LNCaP clone FGC (cell line): ENCODE data around the gene ALG8.
"Not testable (repeated sequence)": the region's sequence is repeated elsewhere in the genome, so short reads cannot be mapped to it uniquely, and the experiment has no call there.

ENCODE experiments used
- DNase-seq: peaks from one replicate; pipeline ENCODE4 v3.0.0-alpha.2; 2011; ENCODE audit warnings: low read depth
- H3K4me3 ChIP-seq: 2 replicates; pipeline ENCODE4 v1.5.1; 2011; ENCODE audit warnings: mild to moderate bottlenecking, low read depth, low read length, control low read depth
- CTCF ChIP-seq: IDR thresholded peaks from 2 replicates; pipeline ENCODE4 v1.5.1; 2012; ENCODE audit warnings: mild to moderate bottlenecking; ENCODE audit not compliant: control insufficient read depth, insufficient read depth; ENCODE audit errors: extremely low read depth

ALG8 gene

GRCh38 chr11:78085972-78086371 is 53.5 kb downstream of the ALG8 start:
- no peak overlapping the region for H3K4me3 ChIP-seq
- no peak for DNase-seq
- no peak for TF ChIP-seq CTCF

- H3K4me3 ChIP-seq, DNase-seq: not testable (repeated sequence)
Measured at GRCh38 chr11:78084506-78084905, 54.9 kb downstream of the ALG8 start.

- TF ChIP-seq CTCF: no peak
- no peak for DNase-seq
- H3K4me3 ChIP-seq: no peak overlapping the region
Measured at GRCh38 chr11:78083021-78083420, 56.4 kb downstream of the ALG8 start.

GRCh38 chr11:78082146-78082545 is 57.3 kb downstream of the ALG8 start:
- no peak for DNase-seq
- no peak for TF ChIP-seq CTCF
- H3K4me3 ChIP-seq: no peak overlapping the region

- no peak for TF ChIP-seq CTCF
- no peak for DNase-seq
- no peak overlapping the region for H3K4me3 ChIP-seq
Measured at GRCh38 chr11:78081583-78081982, 57.8 kb downstream of the ALG8 start.

GRCh38 chr11:78080818-78081495 is 58.5 kb downstream of the ALG8 start:
- TF ChIP-seq CTCF: no peak
- no peak for DNase-seq
- H3K4me3 ChIP-seq: no peak overlapping the region

GRCh38 chr11:78080084-78080817 is 59.2 kb downstream of the ALG8 start:
- no peak for TF ChIP-seq CTCF
- DNase-seq: no peak
- peak overlapping the region; percentile 99 for H3K4me3 ChIP-seq
